OCI-LY1 (cell line): ENCODE results near the gene ASZ1.

Source experiments
- EZH2 ChIP-seq: fragments of 200-600 bp; sonication (generic), shearing (Covaris generic); IDR thresholded peaks from 2 replicates; pipeline ENCODE4 v1.8.0; 2017; ENCODE audit warnings: borderline replicate concordance, mixed run types, mild to moderate bottlenecking, antibody characterized with exemption, low read length, moderate library complexity, mixed read lengths
- TF ChIP-seq, protein P1 (sequence below): fragments of 200-600 bp; sonication (generic), shearing (Covaris generic); IDR thresholded peaks from 2 replicates; pipeline ENCODE4 v1.5.1; 2017; ENCODE audit warnings: mild to moderate bottlenecking, antibody characterized with exemption, low read length, moderate library complexity, mixed read lengths

DNA sequence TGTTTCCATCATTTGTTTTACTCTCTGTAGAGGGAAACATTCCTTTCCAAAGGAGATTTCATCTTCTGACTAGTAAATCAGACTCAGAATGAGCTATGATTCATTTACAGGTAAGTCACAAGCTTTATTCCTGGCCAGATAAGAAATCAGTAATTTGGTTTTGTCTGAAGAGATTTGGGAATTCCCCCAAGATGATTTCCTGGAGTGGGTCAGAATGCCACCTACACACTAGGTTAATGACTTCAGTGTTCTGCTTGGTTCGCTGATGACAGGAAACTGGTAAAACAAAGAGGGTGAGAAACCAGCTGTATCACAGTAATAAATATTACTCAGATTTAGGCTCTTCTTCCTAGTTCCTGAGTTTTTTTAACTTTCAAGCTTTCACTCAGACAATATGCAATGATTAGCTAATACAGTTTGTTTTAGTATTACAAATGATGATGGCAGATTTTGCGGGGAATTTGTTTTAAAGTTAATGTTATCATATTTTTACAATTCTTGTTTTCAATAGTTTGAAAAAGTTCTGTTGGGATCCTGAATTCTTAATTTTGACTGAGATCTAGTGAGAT, 8.3 kb upstream of the ASZ1 start:
- TF ChIP-seq, protein P1, sequence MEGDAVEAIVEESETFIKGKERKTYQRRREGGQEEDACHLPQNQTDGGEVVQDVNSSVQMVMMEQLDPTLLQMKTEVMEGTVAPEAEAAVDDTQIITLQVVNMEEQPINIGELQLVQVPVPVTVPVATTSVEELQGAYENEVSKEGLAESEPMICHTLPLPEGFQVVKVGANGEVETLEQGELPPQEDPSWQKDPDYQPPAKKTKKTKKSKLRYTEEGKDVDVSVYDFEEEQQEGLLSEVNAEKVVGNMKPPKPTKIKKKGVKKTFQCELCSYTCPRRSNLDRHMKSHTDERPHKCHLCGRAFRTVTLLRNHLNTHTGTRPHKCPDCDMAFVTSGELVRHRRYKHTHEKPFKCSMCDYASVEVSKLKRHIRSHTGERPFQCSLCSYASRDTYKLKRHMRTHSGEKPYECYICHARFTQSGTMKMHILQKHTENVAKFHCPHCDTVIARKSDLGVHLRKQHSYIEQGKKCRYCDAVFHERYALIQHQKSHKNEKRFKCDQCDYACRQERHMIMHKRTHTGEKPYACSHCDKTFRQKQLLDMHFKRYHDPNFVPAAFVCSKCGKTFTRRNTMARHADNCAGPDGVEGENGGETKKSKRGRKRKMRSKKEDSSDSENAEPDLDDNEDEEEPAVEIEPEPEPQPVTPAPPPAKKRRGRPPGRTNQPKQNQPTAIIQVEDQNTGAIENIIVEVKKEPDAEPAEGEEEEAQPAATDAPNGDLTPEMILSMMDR: no peak
- TF ChIP-seq EZH2: no peak
